HL-60/S4 treated with phorbol 12-myristate 13-acetate at 8.2 ng/mL for 4 days and 3 days (cell line): ENCODE results near the gene STK35.

ENCODE experiments used
- in situ Hi-C: fragments of 300-500 bp; cut with MboI; formaldehyde crosslinking; loops from 2 replicates; pipeline ENCODE4 v1.15.0; 2022; ENCODE audit warnings: low sequenced_read_pairs

STK35 gene

GRCh38 chr20:2101057-2101864, at the start of gene STK35:
Gene STK35, plus strand, starts transcription at chr20:2101827. Its CDS starts 55 bp downstream, at chr20:2101882.
- in situ Hi-C loops: no loop called here

GRCh38 chr20:2051946-2052345, 49.7 kb upstream of the STK35 start:
- in situ Hi-C loops: no loop called here

GRCh38 chr20:2052741-2053140, 48.9 kb upstream of the STK35 start:
- in situ Hi-C loops: no loop called here

- in situ Hi-C loops: no loop called here
Measured at GRCh38 chr20:2053615-2054014, 48.0 kb upstream of the STK35 start.

GRCh38 chr20:2054911-2055310, 46.7 kb upstream of the STK35 start:
- in situ Hi-C loops: no loop called here

- in situ Hi-C loops: no loop called here
Measured at GRCh38 chr20:2059411-2059810, 42.2 kb upstream of the STK35 start.

DNA sequence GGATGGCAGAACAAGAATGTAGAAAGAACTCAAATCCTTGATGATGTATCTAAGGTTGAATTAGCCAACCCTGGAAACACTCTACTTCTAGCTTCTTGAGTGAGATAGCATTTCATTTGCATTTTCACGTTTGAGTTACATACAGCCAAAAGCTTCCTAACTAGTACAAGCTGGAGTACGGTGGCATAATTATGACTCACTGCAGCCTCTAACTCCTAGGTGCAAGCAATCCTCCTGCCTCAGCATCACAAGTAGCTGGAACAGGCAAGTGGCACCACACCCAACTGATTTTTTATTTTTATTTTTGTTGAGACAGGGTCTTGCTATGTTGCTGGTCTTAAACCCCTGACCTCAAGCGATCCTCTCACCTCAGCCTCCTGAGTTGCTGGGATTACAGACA, 36.5 kb upstream of the STK35 start:
- in situ Hi-C loops: no loop called here

DNA sequence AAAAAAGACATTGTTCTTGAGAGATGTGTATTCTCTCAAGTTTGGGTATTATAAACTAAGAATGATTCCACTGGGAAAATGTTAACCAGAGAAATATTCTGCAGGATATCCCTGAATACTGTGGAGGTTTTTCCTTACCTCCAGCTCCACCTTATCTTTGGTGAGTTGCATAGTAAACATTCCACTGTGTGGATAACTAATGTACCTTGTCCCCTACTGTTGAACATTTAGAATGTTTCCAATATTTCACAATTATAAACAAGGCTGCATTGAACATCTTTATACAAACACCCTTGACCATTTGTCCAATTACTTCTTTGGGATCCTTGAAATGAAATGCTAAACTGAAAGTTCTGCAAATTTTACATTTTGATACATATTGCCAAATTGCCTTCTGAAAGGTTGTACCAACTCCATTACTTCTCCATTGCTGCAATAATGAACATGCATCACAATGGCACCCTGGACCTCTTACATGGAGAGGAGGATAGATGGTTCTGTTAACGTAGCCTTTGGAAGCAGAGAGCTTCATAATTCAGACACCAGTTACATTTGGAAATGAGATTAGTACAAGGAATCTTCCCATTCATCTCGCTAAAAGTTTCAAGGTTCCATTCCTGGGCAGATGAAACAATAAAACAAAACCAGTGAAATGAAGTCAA, 35.0 kb upstream of the STK35 start:
- in situ Hi-C loops: no loop called here

GRCh38 chr20:2080532-2081224, 20.9 kb upstream of the STK35 start:
- in situ Hi-C loops: no loop called here

GRCh38 chr20:2084703-2085102, 16.9 kb upstream of the STK35 start:
- in situ Hi-C loops: no loop called here

DNA sequence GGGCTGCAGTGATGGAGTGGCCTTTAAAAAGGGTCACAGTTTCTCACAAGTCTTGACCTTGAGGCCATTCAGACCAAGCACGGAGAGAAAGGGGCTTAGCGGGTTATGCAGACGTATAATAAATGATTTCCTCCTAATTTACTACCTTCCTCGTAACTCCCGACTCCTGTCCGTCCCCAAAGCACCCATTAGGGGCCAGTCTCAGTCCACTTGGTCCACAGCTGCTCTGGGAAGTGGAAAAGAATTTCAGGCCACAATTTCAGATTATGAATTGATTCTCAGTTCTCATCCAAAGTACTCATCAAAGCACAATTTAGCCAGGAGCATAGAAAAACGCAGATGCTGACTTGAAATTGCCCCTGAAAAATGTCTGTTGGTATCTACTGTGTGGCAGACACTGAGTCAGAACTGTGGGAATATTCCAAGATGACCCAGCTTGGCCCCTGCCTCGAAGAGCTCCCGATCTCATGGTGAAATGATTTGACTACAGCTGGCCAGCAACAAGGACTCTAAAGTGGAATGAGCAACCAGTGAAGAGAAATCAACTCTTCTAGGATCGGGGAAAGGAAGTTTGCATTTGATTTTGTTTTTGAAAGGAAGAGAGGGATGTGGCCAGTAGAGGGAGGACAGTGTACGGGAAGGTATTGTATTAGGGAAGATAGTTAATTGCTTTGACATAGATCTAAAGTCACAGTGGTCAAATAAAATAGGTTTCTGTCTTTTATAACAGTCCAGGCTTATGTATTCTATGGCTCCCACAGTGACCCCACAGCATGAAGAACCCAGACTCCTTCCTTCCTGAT, 15.2 kb upstream of the STK35 start:
- in situ Hi-C loops: no loop called here

- in situ Hi-C loops: no loop called here
Measured at GRCh38 chr20:2086980-2087377, 14.6 kb upstream of the STK35 start.

GRCh38 chr20:2088891-2089290, 12.7 kb upstream of the STK35 start:
- in situ Hi-C loops: no loop called here

GRCh38 chr20:2089447-2089846, 12.2 kb upstream of the STK35 start:
- in situ Hi-C loops: no loop called here

GRCh38 chr20:2093159-2093781, 8.4 kb upstream of the STK35 start:
- in situ Hi-C loops: no loop called here

- in situ Hi-C loops: no loop called here
Measured at GRCh38 chr20:2093883-2094282, 7.7 kb upstream of the STK35 start.

DNA sequence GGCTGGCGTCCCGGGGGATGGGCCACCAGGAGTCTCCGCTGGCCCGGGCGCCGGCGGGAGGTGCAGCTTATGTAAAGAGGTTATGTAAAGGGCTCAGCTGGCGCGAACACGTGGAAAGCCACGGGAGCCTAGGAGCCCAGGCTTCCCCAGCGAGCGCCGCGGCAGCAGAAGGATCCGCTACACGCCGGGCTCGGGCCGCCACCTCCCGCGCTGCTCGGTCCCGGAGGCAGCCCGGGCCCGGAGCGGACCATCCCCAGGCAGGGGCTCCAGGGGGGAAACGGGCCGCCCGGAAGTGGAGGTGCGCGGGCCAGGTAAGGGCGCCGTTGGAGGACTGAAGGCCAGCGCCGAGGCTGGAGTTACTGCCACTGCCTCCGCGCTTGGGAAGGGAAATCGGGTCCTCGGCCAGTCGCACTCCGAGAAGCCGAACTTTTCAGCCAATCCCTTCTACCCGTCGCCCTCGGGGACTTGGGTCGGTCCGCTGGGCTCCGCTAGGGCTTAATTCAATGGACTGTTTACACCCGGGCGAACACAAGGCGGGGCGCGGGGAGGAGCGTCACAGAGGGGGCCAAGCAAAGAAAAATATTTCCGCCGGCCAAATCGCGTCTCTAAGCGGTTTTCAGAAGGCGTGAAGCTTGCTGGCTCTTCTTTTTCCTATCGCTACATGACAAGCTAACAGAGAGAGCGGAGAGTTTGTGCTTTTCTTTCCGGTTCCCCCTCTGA, 398 bp downstream of the STK35 start:
- in situ Hi-C loops: no loop called here

GRCh38 chr20:2102585-2103460, 1.2 kb downstream of the STK35 start:
- in situ Hi-C loops: no loop called here
